Measurements from ENCODE around the gene POC1A. TPM values are rescaled to one million over a fixed set of nuclear protein-coding genes. Genes with fewer than 3 reads are reported as not detected.

Gene POC1A
- total and polyA plus RNA-seq, 9 of the 15 experiments (the other 6 are each of a cell fraction or from before 2014, with no cell fraction given), result 7.2 to 17.5 (median 12.1) TPM

DNA sequence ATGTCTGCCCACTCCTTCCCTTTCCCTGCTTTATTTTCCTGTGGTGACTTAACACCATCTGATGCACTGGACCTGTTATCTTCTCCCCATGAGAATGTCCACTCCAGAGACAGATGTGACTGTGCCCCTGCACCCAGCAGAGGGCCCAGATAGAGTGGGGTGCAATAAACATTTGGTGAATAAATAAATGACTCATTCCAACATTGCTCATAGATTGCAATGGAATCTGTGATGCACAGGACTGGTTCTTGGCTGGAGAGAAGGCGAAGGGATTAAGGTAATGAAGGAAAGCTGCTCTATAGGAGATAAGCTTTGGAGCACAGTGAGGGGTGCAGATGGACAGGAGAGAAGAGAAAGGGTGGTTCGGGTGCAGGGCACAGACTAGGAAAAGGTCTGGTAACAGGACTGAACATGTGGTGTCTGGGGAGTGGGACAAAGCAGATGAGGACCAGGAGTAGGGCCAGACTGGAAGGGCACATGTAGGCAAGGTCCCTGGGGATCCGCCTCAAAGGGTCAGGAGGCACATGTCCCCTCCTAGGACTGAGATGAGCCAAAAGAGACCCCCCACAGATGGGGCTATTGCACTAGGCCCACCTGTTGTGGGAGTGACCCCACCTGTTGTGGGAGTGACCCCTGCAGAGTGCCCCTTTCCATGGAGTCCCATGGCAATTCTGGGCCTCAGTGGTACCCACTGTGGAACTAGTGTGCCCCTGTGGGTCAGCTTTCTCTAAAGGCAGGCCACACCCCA is 17.5 kb upstream of the POC1A start (continued):
- TF ChIP-seq ZNF318 (IDR thresholded peaks at IDR 0.05; ENCODE audit: borderline replicate concordance in 1 of 2, low read depth in 1 of 2) (no peak), MEF2D (tag; conservative IDR thresholded peaks at IDR 0.05; ENCODE audit: low read depth) (no peak), MEIS2 (IDR thresholded peaks at IDR 0.05; ENCODE audit: partially characterized antibody) (peak; percentile 4), MTA2 (IDR thresholded peaks at IDR 0.05; ENCODE audit: low read depth) (0 out of 2 replicates have a peak, but pooled peaks have one; percentile 51), PCBP2 (IDR thresholded peaks at IDR 0.05; ENCODE audit: low read depth, low read length, poor library complexity, severe bottlenecking) (no peak)
- TF ChIP-seq, protein P1, sequence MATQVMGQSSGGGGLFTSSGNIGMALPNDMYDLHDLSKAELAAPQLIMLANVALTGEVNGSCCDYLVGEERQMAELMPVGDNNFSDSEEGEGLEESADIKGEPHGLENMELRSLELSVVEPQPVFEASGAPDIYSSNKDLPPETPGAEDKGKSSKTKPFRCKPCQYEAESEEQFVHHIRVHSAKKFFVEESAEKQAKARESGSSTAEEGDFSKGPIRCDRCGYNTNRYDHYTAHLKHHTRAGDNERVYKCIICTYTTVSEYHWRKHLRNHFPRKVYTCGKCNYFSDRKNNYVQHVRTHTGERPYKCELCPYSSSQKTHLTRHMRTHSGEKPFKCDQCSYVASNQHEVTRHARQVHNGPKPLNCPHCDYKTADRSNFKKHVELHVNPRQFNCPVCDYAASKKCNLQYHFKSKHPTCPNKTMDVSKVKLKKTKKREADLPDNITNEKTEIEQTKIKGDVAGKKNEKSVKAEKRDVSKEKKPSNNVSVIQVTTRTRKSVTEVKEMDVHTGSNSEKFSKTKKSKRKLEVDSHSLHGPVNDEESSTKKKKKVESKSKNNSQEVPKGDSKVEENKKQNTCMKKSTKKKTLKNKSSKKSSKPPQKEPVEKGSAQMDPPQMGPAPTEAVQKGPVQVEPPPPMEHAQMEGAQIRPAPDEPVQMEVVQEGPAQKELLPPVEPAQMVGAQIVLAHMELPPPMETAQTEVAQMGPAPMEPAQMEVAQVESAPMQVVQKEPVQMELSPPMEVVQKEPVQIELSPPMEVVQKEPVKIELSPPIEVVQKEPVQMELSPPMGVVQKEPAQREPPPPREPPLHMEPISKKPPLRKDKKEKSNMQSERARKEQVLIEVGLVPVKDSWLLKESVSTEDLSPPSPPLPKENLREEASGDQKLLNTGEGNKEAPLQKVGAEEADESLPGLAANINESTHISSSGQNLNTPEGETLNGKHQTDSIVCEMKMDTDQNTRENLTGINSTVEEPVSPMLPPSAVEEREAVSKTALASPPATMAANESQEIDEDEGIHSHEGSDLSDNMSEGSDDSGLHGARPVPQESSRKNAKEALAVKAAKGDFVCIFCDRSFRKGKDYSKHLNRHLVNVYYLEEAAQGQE (IDR thresholded peaks at IDR 0.05; ENCODE audit: borderline replicate concordance), result no peak
- TF ChIP-seq, protein P1 (CRISPR knock-in tag; IDR thresholded peaks at IDR 0.05; ENCODE audit: low read depth), result no peak
- TF ChIP-seq, protein P2, sequence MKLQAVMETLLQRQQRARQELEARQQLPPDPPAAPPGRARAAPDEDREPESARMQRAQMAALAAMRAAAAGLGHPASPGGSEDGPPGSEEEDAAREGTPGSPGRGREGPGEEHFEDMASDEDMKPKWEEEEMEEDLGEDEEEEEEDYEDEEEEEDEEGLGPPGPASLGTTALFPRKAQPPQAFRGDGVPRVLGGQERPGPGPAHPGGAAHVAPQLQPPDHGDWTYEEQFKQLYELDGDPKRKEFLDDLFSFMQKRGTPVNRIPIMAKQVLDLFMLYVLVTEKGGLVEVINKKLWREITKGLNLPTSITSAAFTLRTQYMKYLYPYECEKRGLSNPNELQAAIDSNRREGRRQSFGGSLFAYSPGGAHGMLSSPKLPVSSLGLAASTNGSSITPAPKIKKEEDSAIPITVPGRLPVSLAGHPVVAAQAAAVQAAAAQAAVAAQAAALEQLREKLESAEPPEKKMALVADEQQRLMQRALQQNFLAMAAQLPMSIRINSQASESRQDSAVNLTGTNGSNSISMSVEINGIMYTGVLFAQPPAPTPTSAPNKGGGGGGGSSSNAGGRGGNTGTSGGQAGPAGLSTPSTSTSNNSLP (IDR thresholded peaks at IDR 0.05; ENCODE audit: borderline replicate concordance, low read depth, low read length), result 0 out of 2 replicates have a peak, but pooled peaks have one; percentile 18

Data from K562 (cell line).